Pancreas (tissue), 10 donors: Measurements from ENCODE around the gene OSBPL10. TPM values are rescaled to one million over a fixed set of nuclear protein-coding genes. Genes with fewer than 3 reads are reported as not detected.

Source experiments
- ATAC-seq, 4 donors: fragments of 200-7000 bp; cut with Tn5 transposase; one replicate each; pipeline versions ENCODE4 v1.8.0 to v1.9.1; 2020; ENCODE audit warnings: mild to moderate bottlenecking in 4 of 4, moderate library complexity in 4 of 4
- DNase-seq, 6 donors: peaks; one replicate each; pipeline ENCODE4 v3.0.0-alpha.2; 2020
- FAIRE-seq: peaks from 2 replicates; lab custom pipeline; 2012; peaks lifted over from hg19 to GRCh38; lab: Jason Lieb, UNC
- H3K27ac ChIP-seq, 4 donors: fragments of 200-600 bp; sonication (generic); 1 replicate in 3 of 4; 2 replicates in 1 of 4; pipeline versions ENCODE4 v1.5.0 to v1.8.0; 2020
- H3K27me3 ChIP-seq, 4 donors: fragments of 200-600 bp; one replicate each; pipeline ENCODE4 v1.8.0; 2021
- H3K36me3 ChIP-seq, 3 donors: fragments of 200-600 bp; sonication (generic) in 1 of 3; one replicate each; pipeline versions ENCODE4 v1.5.0 to v1.8.0; 2020 to 2021
- H3K4me1 ChIP-seq, 3 donors: fragments of 200-600 bp; one replicate each; pipeline ENCODE4 v1.8.0; 2021
- H3K4me3 ChIP-seq, 4 donors: fragments of 200-600 bp; sonication (generic) in 2 of 4; one replicate each; pipeline versions ENCODE4 v1.5.0 to v1.8.0; 2020 to 2021
- H3K9me3 ChIP-seq, 4 donors: fragments of 200-600 bp; one replicate each; pipeline ENCODE4 v1.8.0; 2021
- WGBS, 2 donors: extraction: QIAGEN DNeasy Blood & Tissue Kit; methylation state at CpG; one replicate each; pipeline ENCODE4 v1.1.7; 2013; 5-methylcytosine and 5-hydroxymethylcytosine counted together
- intact Hi-C, 3 donors: fragments of 100-400 bp; cut with DNase I; formaldehyde crosslinking; loops; one replicate each; pipeline versions ENCODE4 v1.11.1 to v1.14.2; 2022
- polyA plus RNA-seq, 2 donors: library from polyadenylated mRNA; stranded (reverse); fragments of 200-250 nt; gene quantifications; one replicate each; pipeline ENCODE4 v1.2.3, GENCODE V29; 2013
- total RNA-seq, 6 donors: library from RNA; stranded (reverse); fragmentation: NEBNext Ultra II Directional in 4 of 6; extraction: Animal tissue kit (Norgen Biotek cat#: 25700) in 4 of 6; gene quantifications; one replicate each; pipeline versions ENCODE4 v1.2.1 to v1.2.4, GENCODE V29; 2021 to 2023
- TF ChIP-seq, protein P1 (sequence below), 4 donors: fragments of 200-600 bp; sonication (generic) in 3 of 4; IDR thresholded peaks; one replicate each; pipeline versions ENCODE4 v1.5.0 to v1.8.0; 2021; ENCODE audit warnings: antibody characterized with exemption in 4 of 4
- donor health status: healthy with polysubstance abuse.
- donor health status: DM: no; HTN: no; CAD: no; lungs with moderate emphysema.
- donor health status: DM: no; HTN: no; CAD: no.
- donor health status: control.
- donor health status: control.
- donor health status: Bipolar disorder and iron deficiency.
- donor health status: DM: yes; HTN: yes; CAD: no.
- donor health status: DM: no; HTN: no; CAD: no.
- donor health status: DM: no; HTN: no; CAD: no.
- donor health status: DM: yes; HTN: yes; CAD: no.

The OSBPL10 gene
- total and polyA plus RNA-seq, 8 donors: 0.57 to 4.0 (median 2.2) TPM

DNA sequence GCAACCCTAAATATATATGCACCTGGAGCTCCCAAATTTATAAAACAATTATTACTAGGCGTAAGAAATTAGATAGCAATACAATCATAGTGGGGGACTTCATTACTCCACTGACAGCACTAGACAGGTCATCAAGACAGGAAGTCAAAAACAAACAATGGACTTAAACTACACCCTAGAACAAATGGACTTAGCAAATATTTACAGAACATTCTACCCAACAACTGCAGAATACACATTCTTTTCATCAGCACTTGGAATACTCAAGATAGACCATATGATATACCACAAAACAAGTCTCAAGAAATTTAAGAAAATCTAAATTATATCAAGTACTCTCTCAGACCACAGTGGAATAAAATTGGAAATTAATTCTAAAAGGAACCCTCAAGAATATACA lies 201.5 kb downstream of the OSBPL10 start:
- H3K27ac ChIP-seq: no peak overlapping the region
- intact Hi-C loops: no loop called here
- no peak for FAIRE-seq
- H3K36me3 ChIP-seq: no peaks in the 10 kb centered on the region
- 0% methylated on average over 1 of the region's 1 CpG for WGBS, 2 donors
- no peaks in the 10 kb centered on the region for H3K4me1 ChIP-seq
- no peaks in the 10 kb centered on the region for H3K27me3 ChIP-seq
- no peaks in the 10 kb centered on the region for H3K9me3 ChIP-seq
- no peak for DNase-seq
- ATAC-seq: no peak
- H3K4me3 ChIP-seq: no peak overlapping the region
- TF ChIP-seq, protein P1, sequence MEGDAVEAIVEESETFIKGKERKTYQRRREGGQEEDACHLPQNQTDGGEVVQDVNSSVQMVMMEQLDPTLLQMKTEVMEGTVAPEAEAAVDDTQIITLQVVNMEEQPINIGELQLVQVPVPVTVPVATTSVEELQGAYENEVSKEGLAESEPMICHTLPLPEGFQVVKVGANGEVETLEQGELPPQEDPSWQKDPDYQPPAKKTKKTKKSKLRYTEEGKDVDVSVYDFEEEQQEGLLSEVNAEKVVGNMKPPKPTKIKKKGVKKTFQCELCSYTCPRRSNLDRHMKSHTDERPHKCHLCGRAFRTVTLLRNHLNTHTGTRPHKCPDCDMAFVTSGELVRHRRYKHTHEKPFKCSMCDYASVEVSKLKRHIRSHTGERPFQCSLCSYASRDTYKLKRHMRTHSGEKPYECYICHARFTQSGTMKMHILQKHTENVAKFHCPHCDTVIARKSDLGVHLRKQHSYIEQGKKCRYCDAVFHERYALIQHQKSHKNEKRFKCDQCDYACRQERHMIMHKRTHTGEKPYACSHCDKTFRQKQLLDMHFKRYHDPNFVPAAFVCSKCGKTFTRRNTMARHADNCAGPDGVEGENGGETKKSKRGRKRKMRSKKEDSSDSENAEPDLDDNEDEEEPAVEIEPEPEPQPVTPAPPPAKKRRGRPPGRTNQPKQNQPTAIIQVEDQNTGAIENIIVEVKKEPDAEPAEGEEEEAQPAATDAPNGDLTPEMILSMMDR (IDR thresholded peaks at IDR 0.05): no peak

DNA sequence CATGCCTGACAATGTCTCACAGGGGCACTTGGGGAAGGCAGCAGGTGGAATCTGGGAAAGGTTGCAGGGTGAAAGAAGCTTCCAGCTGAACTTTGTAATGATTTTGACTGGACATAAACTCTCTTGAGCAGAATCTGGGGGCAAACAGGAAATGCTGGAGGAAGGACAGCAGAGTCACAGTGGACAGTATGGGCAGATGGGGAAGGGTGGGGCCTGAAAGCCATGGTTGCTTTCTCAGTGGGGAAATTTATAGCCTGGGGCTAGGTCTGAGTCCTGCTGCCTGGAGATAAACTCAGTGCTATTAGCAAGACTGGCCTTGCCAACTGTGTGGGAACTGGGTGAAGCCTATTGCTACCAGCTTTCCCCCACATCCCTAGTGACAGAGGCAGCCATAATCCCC lies 203.2 kb downstream of the OSBPL10 start:
- Histone ChIP-seq H3K4me3 (no peak overlapping the region), H3K27ac (no peak overlapping the region), H3K36me3 (no peaks in the 10 kb centered on the region), H3K27me3 (no peaks in the 10 kb centered on the region), H3K9me3 (no peaks in the 10 kb centered on the region), H3K4me1 (no peaks in the 10 kb centered on the region)
- ATAC-seq: no peak
- intact Hi-C loops: no loop called here
- no peak for FAIRE-seq
- no peak for DNase-seq
- TF ChIP-seq, protein P1 (IDR thresholded peaks at IDR 0.05): no peak

DNA sequence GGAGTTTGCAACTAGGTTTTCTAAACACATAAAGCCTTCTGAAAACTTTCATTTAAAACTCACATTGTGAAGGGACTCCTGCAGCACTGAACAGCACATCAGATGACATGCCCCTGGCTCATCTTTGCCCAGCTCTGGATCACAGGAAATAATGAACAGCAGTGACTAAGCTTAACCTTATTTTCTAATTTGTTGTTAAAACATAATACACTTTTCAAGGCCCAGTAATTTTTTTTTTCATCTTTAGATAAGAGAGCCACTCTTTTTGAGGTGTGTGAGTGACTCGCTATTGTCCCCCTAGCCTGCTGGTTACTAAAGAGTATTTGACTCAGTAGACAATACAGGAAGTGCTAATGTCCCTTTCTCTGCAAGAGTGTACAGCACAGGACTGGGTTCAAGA lies 204.0 kb downstream of the OSBPL10 start:
- Histone ChIP-seq H3K4me3 (no peak overlapping the region), H3K27me3 (no peaks in the 10 kb centered on the region), H3K4me1 (no peaks in the 10 kb centered on the region), H3K27ac (no peak overlapping the region), H3K36me3 (no peaks in the 10 kb centered on the region), H3K9me3 (no peaks in the 10 kb centered on the region)
- DNase-seq: no peak
- intact Hi-C loops: no loop called here
- 97% methylated on average over 1 of the region's 1 CpG for WGBS, 2 donors
- no peak for ATAC-seq
- FAIRE-seq: no peak
- TF ChIP-seq, protein P1 (IDR thresholded peaks at IDR 0.05): no peak

DNA sequence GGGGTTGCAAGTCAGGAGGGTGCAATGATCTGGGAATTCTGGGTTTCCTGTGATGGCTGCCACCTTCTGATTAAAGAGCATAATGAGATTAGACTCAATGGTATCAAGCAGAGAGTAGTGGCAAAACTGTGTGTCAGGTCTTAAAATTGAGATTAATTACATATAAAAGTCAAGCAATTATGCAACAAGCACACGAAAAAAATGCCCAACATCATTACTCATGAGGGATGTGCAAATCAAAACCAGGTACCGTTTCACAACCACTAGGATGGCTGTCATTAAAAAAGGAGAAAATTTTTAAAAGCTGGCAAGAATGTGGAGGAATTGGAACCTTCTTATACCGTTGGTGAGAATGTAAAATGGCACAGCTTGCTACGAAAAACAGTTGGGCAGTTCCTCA lies 205.0 kb downstream of the OSBPL10 start:
- FAIRE-seq: no peak
- no peaks in the 10 kb centered on the region for H3K4me1 ChIP-seq
- ATAC-seq: no peak
- 53 to 61% methylated on average over 4 of the region's 4 CpGs for WGBS, 2 donors
- intact Hi-C loops: no loop called here
- no peaks in the 10 kb centered on the region for H3K27me3 ChIP-seq
- H3K9me3 ChIP-seq: no peaks in the 10 kb centered on the region
- DNase-seq: no peak
- H3K4me3 ChIP-seq: no peak overlapping the region
- no peaks in the 10 kb centered on the region for H3K36me3 ChIP-seq
- H3K27ac ChIP-seq: no peak overlapping the region
- TF ChIP-seq, protein P1 (IDR thresholded peaks at IDR 0.05): no peak

DNA sequence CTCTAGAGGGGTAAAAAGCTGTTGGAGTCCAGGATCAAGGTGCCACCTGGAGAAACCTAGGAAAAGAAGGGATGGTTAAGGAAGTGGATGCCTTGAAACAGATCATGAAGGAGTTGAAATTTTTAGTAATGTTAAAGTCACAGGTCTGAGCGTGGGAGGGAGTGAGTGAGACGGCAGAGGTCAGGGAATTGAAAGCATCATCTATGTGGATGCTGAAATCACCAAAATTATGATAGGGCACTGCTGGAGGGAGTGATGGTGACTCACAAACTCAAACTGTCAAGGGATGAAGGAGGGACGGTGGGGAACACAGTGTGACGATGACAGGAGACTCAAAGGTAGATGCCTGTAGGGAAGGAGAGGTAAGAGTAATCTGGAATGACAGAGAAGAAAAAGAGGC lies 205.7 kb downstream of the OSBPL10 start:
- Histone ChIP-seq H3K4me3 (no peak overlapping the region), H3K4me1 (no peaks in the 10 kb centered on the region), H3K9me3 (no peaks in the 10 kb centered on the region), H3K27ac (no peak overlapping the region), H3K36me3 (no peaks in the 10 kb centered on the region), H3K27me3 (no peaks in the 10 kb centered on the region)
- ATAC-seq (no peak), DNase-seq (no peak), FAIRE-seq (no peak)
- 86 to 89% methylated on average over 4 of the region's 4 CpGs for WGBS, 2 donors
- TF ChIP-seq, protein P1 (IDR thresholded peaks at IDR 0.05): no peak
- intact Hi-C loops: no loop called here
